Stimulated activated CD4-positive, alpha-beta T cell treated with anti-CD3 and anti-CD28 coated beads, Interleukin-15, amount 100 ng/mL, for 48 hours (primary cell): ENCODE results near the gene CFDP1.

Source experiments
- DNase-seq, 2 donors: peaks; one replicate each; pipeline ENCODE4 v3.0.0-alpha.2; 2020; ENCODE audit warnings: low read depth in 2 of 2

The CFDP1 gene

DNA sequence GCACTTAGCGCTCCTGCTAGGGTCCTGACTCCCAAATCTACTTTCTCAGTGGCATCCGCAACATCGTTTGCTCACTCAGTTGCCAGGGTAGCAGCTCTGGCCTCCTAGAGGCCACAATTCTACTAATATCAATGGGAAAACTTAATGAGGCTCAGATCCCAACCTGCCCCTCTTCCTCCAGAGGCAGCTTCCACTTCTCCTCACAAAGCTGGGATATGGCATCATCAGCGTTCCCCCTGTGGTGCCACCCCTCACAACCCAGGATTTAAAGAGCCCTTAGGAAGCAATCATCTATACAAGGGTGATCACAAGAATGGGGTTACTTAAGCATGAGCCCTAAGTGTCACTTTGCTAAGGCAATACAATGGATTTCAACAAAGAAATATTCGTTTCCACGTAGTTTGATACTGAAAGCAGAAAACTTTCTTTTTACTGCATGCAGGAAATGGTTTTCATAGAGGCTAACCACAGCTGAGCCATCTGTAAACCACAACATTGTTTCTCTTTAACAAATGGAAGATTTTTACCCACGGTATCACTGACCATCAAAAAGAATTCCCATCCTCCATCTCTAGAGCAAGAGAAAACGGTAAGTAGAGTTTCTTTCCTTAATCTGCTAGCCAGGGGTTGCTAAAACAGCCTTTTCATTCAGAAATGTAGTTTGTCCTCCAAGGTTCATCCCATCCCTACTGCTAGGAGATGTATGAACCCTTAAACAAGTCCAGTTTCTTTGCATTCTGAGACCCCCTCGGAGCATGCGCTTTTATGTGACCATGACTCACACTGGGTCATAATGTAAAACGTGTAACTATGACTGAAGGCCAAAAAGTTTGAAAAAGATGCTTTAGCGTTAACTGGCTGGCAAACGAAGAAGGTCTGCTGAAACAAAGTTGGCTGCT lies 113.5 kb downstream of the CFDP1 start:
- DNase-seq: no peak

DNA sequence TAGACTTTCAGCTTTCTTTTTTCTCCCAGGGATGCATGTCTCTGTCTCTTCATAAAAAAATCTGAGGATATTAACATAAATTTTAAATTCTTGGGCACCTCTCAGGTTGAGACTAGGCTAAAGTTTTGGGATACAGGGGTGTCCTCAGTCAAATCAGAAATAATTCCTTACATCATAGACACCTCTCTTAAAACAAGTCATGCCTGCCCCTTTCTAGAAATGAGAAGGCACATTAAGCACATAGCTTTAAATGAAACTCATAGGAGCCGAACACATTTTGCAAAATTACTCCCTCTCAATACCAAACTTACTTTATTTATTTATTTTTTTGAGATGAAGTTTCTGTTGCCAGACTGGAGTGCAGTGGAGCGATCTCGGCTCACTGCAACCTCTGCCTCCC lies 114.6 kb downstream of the CFDP1 start:
- no peak for DNase-seq

DNA sequence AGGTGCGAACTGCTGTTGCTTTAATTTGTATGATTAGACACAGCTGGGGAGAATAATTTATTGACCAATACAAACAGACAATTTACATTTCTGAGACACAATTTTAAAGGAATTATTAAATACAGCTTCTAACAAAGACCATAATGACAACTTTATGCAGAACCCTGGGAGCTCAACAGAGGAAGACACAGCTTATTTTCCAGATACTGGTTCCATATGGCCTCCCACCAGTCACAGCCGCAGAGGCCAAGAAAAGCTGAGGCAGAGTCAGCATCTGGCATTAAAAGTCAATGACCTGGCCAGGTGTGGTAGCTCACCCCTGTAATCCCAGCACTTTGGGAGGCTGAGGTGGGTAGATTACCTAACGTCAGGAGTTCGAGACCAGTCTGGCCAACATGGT lies 115.8 kb downstream of the CFDP1 start:
- no peak for DNase-seq

DNA sequence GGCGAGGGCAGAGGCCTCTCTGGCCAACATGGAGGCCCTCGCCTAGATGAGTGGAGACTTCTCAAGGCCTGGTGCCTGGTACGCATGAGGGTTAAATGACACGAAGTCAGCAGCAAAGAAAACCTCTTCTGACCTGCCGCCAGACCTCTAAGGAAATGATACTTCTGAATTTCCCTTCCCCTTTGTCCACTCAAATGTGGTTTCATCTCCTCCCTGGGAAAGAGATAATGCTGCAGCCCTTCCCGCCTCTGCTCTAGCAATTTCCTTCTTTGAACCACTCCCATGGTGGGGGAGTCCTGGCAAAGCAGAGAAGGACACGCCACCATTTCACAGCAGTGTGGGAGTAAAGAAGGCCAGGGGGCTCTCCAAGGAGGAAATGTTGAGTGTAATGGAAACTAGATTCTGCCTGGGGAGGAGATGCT lies 116.2 kb downstream of the CFDP1 start:
- no peak for DNase-seq

DNA sequence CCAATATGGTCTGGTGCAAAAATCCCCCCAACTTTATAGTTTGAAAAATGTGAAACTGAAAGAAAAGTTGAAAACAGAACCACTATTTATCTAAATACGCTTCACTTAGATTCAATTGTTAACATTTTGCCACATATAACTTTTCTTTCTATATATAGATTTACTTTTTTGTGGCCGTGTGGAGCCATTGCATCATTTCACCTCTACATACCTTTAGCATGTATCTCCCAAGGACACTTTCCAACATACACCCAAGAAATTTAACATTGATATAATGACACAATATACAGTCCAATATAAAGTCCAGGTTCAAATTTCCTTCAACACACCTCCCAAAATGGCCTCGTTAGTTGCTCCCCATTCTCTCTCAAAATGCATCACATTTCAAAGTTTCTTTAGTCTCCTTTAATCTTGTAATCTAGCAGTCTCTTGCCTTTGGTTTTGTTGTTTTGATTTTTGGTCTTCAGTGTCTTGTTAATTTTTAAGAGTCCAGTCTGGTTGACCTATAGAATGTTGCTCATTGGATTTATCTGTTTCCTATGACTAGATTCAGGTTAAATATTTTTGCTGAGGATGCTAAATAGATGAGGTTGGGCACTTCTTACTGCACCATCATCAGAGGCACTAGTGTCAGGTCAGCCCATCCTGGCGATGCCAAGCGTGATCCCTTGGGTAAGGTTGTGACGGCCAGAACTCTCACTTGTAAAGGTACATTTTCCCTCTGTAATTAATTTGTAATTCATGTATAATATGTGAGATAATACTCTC lies 117.6 kb downstream of the CFDP1 start:
- no peak for DNase-seq

DNA sequence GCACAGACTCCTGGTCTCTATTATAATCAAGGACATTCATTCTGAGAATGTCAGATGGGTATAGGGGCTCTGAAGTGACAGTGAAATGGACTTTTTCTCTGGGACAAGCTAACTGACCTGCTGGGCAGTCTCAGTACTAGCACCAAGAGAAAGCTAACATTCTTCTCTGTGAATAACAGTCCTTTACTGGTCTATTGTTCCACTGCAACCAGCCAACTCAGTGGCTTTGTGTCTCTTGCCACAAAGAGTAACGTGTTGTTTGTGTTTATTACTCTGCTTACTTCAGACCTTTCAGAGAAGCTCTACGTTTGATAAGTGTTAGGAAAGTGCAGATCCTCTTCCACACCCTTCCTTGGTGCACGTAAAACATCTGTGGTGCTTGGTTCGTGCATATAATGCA lies 120.4 kb downstream of the CFDP1 start:
- DNase-seq: no peak

DNA sequence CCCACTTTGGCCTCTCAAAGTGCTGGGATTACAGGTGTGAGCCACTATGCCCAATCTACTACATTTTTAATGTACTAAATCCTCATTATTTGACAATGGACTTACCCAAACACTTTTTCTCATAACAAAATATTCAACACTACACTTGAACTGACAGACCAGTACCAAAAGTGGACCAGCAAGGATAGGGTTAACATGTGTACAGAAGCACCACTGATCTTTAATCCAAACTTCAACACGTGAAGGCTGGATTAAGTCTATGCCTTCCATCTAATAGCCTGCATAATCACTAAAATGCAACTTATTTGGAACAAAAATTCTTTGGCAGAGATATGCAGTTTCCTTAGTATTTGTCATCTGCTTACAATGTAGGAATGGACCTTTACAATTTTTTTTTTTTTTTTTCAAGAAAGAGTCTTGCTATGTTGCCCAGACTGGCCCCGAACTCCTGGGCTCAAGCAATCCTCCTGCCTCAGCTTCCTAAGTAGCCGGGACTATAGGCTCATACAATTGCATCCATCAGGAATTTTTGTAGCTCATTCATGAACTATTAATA lies 121.8 kb downstream of the CFDP1 start:
- DNase-seq: no peak

DNA sequence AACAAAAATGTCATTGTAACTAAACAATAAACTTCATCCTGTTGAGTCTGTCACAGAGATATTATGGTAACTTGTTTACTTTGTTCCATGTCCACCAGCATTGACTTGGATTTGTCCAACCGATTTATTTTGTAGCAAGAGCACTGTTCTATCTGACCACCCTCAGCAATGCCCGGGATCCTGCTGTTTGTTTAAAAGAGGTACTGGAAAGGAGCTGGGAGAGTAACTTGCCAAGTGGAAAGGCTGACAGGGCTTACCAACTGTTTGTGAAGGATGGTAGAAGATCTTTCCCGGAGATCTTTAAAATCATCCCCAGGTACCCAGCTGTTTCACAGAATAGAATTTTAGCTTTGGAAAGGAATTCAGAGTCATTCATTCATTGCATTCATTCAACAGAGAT lies 122.8 kb downstream of the CFDP1 start:
- DNase-seq: no peak

DNA sequence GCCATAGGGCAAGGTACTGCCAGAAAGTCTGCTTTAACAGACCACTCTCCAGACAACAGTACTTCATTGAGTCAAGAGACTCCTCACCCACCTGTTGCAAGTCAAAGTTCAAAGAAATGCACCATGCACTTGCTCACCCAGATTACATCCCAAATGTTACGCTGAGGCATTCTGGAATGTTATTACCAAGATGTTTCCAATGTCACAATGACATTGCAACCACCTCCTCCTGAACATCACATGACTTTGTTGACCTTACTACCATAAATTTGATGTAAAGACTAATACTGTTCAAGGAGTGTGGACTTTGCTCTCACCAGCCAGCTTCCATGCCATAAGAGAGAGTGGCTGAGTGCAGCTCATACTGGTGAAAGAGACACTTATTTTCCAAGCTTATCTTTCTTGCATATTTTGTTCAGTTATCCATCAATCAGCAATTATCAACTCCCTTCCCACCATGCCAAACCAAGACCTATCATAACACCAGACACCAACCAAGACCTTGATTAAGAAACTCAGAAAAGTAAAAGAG lies 123.3 kb downstream of the CFDP1 start:
- no peak for DNase-seq

DNA sequence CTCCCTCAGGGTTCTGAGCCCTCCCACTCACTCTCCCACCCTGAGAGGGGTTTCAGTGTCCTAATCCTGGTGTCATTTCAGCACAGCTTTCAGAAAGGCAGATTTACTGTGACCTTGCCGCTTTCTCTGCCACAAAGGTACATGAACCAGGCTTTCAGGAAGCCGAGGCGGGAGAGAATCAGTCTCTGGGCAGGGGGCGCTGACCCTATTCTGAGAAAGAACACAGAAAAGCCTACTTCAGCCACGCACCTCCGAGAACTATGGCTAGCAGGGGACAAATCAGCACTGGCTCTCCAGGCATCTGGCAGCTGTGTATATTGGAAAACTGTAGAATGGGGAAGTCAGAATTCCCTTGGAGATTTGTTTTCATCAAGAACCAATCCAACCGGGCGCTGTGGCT lies 124.1 kb downstream of the CFDP1 start:
- no peak for DNase-seq

DNA sequence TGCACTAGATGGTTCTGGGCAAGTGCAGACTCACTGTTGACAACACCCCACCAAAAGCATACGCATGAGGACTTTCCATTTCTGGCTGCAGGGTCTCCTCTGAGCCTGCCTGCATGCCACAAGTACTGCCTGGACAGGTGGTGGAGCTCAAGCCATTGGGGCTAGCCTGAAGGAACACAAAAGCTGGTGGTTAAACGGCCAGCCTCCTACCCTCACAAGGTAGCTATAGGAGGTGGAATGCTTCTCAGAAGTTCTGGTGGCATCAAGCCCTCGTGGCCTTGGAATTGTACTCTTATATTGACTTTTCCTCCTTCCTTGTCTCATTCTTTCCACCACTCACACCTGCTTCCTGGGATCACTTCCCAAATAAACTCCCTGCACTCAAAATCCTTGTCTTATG lies 125.3 kb downstream of the CFDP1 start:
- no peak for DNase-seq

DNA sequence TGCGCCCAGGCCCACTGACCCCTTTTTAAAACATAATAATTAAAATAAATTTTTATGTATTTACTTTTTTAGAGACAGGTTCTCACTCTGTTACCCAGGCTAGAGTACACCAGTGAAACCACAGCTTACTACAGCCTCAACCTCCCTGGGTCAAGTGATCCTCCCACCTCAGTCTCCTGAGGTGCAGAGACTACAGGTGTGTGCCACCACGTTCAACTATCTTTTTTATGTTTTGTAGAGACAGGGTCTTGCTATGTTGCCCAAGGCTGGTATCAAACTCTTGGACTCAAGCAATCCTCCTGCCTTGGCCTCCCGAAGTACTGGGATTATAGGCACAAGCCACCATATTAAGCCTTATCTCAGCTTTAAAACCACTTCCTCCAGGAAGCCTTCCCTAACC lies 125.8 kb downstream of the CFDP1 start:
- no peak for DNase-seq

DNA sequence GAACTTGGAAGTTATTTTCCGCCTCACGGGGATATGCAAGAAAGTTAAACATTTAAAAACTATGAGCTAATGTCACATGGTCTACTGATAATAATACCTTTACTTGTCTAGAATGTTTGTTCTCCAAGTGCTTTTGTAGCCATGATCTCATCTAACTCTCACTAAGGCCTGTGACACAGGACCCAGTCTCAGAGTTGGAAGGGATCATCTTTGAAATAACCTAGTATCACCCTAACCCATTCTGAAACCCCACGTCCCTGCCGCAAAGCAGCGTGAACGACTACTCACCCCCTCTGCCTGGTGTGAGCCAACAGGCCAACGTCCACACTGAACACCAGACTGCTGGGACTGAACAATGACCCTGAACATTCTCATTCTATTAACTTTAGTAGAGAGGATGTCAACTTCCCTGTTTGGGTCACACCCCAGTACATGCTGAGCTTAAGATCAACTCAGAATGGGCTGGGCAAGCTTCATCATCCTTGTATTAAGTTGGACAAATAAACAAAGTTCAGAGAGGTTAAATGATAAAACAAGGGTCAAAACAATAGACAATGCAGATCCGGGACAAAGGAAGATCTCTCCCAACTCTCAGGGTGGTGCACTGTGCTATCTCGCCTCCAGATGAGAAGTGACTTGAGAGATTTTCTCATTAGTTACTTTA lies 127.1 kb downstream of the CFDP1 start:
- DNase-seq: no peak

DNA sequence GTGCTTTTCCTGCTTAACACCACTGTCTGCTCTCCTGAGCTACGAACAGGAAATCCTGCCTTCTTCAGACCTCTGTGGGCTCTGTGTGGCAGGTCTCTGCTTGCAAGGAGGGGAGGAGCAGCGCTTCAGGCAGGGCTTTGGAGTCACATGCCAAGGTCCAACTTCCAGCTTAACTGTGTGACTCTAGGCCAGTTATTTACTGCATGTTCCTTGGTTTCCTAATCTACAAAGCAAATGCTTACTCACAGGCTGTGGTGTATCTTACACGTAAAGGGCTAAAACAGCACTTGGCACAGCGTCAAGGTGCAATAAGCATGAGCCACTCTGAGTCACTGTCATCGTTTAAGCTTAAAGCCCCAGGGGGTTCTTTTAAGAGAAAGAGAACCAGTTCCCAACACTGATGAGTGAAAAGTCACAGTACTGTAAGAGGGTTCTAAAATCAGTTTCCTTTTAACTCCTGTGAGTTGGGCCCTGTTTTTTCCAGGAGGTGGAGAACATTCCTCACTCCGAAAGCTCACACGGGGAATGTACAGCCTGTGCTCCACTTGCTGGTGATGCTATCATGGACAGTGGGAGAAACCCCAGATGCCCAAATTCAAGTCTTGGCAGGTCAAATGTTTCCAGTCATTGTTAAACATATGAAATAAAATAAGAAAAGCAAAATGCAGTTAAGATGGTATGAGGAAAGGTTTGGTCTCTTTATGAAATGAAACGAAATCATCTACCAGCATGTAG lies 127.8 kb downstream of the CFDP1 start:
- peak; percentile 60 to 70 for DNase-seq

DNA sequence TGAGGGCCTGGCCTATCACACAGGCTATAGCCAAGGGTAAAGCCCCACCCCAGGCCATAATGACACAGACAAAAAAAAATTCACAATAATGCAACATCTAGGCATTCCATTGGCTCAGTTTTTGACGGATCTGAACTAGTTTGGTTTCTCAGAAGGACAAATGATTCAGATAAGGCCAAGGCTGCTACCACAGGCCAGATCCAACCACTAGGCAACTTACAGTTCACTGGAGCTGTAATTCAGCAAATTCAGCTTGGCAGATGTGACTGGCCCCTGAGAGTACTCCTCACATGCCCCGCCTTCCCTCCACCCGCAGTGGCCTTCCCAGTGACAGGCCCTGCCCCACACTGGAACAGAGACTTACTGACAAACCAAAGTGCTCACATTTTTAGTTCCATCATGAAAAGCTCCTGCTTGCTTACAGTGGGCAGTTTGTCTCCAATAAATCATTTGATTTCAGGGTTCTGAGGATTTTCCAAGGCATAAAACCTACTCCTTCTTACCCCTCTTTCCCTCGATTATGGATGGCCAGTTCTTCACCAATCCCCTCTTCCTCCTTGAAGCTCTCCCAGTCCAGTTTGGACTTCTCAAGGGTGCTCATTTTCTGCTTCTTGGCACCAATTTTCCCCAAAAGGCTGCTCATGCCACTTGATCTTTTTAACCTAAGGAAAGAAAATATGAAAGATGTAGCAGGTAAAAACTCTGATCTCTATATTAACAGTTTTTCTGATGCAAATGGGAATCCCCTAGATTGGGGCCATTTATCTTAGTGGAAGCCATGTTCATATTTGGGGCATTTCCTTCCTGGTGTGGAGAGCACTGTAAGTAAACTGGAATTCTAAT lies 128.6 kb downstream of the CFDP1 start:
- DNase-seq: peak in 1 of 2 donors; percentile 21

DNA sequence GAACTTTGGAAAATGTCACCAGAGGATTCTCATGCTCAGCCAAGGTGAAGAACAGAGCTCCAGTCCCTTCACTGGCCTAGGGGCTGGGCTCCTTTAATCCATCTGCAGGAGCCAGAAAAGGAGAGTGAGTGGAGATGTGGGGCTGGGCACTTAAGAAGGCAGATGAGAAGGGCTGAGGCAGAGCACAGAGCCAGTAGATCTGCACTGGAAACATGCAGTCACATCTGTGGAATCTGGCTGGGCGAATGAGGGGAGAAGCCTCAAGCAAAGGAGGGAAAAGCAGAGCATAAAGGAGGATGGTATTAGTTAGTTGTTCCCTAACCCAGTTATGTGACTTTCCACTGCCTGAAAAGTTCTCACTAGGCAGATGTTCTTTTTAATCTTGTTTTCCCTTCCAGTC lies 131.5 kb downstream of the CFDP1 start:
- DNase-seq: no peak

DNA sequence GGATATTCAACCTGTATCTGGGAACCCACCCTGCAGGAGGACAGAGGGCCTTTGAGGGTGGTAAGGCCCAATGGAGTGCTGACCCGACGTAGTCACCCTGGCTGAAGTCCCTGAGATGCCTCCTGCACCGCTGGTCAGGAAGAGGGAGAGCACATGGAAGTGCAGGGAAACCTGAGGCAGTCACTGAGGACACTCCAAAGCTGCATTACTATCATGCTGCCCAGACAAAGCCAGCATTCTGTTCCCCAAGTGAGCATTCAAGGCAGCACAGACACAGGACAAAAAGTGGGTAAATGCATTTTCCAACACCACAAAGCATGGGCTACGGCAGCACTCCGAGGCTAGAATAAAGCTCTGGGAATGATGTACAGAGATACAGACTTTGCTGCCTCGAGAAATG lies 135.0 kb downstream of the CFDP1 start:
- no peak for DNase-seq

DNA sequence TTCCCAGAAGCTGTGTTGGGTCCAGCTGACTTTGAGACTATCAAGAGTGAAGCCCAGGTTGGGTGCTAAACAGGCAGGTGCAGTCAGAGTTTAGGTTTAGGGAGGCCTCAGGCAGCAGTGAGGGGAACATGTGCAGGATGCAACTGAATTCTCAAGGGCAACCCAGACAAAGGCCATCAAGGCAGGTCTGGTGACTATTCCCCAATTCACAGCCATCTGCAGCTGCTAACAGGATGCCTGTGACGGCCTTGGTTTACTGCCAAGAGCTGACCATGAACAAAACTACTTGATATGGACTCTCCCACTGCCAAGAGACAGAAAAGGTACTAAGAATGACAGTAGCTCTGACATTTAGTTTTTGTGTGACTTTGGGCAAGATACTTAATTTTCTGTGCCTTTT lies 136.7 kb downstream of the CFDP1 start:
- no peak for DNase-seq

DNA sequence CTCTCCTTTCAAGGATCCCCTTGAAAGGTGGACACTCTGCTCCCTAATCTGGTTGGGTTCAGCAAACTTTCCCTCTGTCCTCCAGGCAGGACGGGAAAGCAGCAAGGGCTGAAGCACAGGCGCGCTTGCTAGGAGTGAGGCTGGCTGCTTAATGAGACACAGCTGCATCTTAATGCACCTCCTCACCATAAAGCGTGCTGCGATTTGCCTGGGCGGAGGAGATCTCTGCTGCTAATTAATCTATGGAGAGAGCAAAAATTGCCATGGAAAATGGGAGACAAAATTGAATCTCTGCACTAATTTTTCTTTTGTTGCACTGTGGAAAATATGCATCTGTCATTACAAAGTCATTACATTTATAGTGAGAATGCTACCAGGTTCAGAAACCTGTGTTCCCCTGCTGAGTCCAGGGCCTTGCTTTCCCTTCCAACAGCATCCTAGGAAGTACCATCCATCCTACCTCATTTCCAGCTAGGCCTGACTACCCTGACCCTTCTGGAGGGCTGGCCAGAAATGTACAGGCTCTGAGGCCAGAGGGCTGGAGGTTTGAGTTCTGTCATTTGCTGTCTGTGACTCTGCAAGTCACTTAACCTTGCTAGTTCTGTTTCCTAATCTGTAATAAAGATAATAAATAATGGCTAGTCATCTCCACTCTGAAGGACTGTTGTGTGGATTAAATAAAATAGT lies 138.4 kb downstream of the CFDP1 start:
- DNase-seq: no peak

DNA sequence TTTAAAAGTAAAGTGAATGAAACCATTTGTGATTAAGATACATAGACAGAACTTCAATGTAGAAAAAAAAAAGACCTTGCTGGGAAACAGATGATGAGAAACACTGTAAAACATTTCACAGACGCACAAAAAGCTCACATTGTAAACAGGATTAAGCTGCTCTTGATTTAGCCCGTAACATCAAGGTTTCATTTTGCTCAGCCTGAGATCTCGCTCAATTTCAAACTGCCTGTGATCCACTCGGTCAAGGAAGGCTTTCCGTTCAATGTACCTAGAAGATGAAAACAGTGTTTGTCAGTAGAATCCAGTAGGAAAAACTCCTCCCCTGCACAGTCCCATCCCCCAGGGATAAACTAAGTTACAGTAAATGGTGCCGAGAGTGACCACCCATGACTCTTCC lies 139.5 kb downstream of the CFDP1 start:
- no peak for DNase-seq
